HG03060 (cell line): ENCODE results near the gene CEP57L1.
"Not testable (repeated sequence)": the region's sequence is repeated elsewhere in the genome, so short reads cannot be mapped to it uniquely, and the experiment has no call there.

Experiments
- ATAC-seq: cut with Tn5 transposase; IDR thresholded peaks from one replicate; pipeline ENCODE4 v1.9.1; 2021; ENCODE audit warnings: low read depth, moderate number of reproducible peaks; ENCODE audit not compliant: unreplicated experiment

CEP57L1 gene

GRCh38 chr6:109166673-109167072 is 71.4 kb downstream of the CEP57L1 start:
- ATAC-seq, result no peak

- ATAC-seq, result no peak
Measured at GRCh38 chr6:109167562-109167961, 72.3 kb downstream of the CEP57L1 start.

DNA sequence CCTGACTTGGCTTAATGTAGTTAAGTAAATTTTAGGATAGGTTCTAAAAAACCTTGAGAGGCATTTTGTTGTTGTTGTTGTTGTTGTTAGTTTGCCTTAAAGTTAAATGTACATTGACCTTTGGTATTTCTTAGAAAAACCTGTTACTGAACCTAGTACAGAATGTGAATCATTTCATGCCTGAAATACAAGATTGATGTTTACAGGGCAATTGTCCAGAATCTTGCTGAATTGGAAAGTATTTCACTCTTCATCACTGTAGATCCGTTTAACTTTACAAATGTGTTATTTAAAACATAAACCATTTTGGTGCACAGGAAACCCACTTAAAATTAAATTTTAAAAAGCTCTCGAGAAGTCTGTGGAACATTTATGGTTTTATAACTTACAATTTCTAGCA is 75.0 kb downstream of the CEP57L1 start:
- no peak for ATAC-seq

GRCh38 chr6:109172101-109172746 is 76.9 kb downstream of the CEP57L1 start:
- ATAC-seq, result no peak

DNA sequence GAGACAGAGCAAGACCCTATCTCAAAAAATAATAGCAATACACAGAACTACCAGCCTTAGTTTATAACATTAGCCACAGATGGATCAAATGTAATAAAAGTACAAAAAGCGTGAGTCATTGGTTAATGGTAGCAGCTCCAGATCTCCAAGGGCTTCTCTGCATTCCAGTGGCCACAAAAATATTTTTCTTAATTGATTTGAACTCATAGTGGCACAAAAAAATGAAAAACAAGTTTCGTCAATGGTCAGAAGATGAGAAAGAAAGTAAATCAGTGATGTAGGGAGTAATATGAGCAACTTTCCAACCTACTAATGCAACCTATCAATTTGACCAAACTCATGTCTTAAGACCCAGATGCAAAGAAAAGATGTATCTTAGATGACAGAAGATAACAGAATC is 79.6 kb downstream of the CEP57L1 start:
- no peak for ATAC-seq

DNA sequence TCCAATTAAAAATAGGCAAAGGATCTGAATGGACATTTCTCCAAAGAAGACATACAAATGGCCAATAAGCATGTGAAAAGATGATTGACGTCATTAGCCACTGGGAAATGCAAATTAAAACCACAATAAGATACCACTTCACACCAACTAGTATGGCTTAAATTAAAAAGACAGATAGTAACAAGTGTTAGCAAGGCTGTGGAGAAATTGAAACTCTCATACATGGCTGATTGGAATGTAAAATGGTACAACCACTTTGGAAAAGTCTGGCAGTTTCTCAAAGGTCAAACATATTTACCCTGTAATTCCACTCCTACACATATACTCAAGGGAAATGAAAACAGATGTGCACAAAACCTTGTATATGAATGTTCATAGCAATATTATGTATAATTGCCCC is 83.6 kb downstream of the CEP57L1 start:
- ATAC-seq, result no peak

DNA sequence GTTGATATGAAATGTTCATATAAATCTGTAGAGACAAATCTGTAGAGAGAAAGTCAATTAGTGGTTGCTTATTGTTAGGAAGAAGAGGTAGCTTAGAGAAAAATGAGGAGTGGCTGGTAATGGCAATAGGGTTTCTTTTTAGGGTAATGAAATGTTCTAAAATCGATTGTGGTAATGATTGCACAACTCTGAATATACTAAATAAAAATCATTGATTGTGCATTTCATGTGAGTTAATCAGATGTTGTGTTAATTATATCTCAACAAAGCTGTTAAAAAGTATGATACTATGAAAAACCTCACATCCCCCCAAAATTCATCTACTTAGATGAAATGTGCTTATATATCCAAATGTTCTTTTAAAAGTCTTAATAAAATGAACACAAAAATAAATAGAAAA is 84.2 kb downstream of the CEP57L1 start:
- ATAC-seq, result no peak

DNA sequence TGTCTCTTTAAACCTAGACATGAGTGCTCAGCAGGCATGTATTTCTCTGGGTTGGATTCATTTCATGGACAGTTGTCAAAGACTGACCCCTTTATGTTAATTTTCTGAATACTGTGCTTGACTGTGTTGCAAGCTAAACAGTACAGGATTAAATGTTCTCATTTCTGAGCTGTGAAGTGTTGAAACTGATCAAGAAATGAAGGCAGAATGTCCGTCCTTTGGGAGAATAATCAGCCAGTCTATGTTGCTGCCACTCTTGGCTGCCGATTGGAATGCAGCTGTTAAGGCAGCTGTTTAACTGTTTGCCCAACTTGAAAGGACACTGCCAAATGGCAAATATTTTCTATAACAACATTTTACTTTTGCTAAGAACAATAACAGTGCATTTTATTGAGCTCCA is 87.3 kb downstream of the CEP57L1 start:
- no peak for ATAC-seq

DNA sequence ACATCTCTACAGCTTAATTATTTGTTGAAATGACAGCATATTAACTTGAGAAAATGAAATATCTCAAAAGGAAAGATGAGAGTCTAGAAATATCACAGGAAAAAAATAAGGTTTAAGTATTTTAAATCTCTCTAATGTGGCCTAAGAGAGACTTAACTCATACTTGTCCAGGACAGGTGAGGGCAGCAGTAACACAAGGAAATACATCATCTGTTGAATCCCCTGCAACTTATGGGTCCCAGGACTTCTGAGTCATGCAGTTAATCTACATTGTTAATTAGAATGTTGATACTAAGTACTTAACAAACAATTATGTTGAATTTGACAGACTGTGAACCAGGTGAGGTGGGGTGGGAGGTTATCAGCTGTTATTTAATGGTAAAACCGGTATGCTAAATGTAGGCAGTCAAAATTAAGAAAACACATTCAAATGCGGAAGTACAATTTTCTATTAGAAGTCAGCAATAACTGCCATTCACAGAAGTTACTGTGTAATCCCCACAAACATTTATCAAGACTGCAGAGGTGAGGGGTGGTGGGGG is 87.9 kb downstream of the CEP57L1 start:
- no peak for ATAC-seq

- ATAC-seq, result no peak
Measured at GRCh38 chr6:109184638-109185037, 89.3 kb downstream of the CEP57L1 start.

GRCh38 chr6:109186012-109186411 is 90.7 kb downstream of the CEP57L1 start:
- ATAC-seq, result no peak

DNA sequence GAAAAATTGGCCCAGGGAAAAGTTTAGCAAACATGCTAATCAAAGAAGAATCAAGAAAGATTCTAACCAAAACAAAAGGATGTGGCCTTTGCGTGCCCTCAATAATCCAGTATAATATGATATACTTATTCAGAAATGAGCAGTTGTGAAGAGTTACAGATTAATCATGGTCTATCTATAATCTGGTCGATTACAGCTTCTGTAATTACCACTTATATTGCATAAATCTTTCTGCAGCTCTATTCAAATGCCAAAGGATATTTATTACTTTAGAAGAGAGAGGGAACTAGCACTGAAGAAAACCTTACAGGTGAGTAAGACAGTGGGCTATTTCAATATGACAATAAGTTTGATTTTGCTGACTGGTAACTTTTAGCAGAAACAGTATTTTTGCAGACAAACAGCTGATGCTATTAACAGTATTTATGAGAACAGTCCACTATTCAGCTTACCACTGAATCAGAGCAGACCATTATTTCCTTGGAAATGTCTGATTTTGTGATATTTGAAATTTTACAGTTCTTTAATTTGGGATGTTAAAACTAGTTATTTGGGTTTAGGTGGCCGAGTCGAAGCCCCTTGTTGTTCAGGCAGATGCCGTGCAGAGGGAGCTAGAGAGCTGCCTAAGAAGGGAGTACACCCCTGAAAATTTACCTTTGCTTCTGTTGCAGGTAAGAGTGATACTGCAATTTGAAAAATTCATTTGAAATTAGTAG is 92.2 kb downstream of the CEP57L1 start:
- no peak for ATAC-seq

DNA sequence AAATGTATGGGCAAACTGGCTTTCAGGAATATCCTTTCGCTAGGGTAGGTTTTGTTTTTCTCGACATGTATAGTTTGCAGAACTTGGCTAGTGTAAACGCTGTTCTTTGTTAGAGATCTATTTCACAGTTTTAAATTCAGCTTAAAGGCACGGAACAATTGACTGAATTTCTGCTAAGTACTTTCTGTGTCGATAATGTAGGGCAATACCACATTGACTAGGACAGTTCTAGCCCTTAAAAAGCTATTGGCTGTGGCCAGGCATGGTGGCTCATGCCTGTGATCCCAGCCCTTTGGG is 92.8 kb downstream of the CEP57L1 start:
- no peak for ATAC-seq

GRCh38 chr6:109191368-109191767 is 96.1 kb downstream of the CEP57L1 start:
- ATAC-seq, result not testable (repeated sequence)

DNA sequence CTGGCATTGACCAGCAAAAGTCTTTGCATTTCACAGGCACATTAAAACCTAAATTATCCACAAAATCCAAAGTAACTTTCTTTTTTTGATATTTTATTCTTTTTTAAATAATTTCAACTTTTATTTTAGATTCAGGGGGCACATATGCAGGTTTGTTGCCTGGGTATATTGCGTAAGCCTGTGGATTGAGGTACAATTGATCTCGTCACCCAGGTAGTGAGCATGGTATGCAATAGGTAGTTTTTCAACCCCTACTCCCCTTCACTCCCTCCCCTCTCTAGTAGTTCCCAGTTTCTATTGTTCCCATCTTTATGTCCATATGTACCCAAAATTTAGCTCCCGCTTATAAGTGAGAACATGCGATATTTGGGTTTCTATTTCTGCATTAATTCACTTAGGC is 97.6 kb downstream of the CEP57L1 start:
- ATAC-seq, result no peak

- no peak for ATAC-seq
Measured at GRCh38 chr6:109194880-109195279, 99.6 kb downstream of the CEP57L1 start.

DNA sequence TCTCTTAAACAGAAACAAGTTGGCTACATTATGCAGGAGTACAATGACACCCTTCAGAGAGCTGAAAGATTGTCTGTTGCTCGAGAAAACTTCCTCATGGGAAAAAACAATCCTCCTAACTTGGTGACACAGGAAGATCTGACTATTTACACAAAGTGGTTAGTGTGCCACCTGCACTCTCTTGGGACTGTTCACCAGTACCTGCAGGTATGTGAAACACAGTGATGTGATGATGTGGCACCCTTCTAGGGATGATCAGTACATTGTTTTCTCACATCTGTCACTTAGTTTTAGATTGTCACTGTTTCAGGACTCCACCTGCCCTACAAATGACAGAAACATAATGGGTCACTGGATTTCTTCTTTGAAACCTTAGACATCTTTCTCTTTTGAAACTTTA is 101.8 kb downstream of the CEP57L1 start:
- no peak for ATAC-seq

DNA sequence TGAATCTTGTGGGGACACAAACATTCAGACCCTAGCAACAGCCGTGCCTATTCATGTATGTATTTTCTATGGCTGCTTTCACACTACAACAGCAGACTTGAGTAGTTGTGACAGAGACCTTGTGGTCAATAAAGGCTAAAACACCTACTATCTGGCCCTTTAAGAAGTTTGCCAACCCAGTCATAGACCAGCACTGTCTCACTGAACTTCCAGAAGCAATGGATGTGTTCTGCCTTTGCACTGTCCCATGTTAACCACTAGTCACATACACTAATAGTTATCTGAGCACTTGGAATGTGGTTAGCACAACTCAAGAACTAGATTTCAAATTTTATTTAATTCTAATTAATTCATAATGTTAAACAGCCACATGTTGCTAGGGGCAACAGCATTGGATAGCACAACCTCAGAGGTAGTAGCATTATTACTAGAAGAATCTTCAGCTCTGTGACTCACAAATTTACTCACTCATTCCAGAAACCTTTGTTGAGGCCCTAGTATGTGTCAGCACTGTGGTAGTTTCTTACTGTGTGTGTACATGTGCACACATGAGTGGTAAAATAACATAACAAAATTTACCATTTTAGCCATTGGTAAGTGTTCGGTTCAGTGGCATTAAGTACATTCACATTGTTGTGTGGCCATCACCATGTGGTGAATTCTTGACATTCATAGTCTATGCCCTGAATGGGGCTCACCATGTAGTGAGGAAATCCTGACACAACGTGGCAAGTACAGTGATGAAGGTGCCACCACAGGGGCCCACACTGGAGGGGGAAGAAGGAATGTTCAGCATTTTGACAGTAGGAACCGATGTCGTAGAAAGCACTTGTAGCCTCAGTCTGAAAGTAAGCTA is 107.3 kb downstream of the CEP57L1 start:
- no peak for ATAC-seq

DNA sequence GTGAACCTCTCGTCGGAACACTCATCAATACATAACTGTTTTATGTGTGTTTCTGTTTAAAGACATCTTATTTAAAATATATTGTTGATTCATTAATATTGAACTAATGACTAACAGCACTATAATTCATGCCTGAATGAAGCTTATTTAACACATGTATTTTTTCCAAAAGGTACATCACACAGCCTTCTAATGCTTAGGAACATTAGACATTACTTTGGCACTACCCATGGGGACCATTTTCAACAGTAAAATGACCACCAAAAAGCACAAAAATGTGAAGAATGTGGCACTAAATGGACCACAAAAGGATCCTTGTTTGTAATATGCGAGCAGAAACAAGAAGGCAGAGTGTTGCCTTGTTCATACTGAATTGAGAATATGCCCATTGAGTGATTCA is 109.2 kb downstream of the CEP57L1 start:
- ATAC-seq, result no peak

- no peak for ATAC-seq
Measured at GRCh38 chr6:109212683-109213082, 117.4 kb downstream of the CEP57L1 start.
